DND-41 (cell line): Measurements from ENCODE around the gene TOGARAM2.

ENCODE experiments used
- ATAC-seq: fragments of 200-7000 bp; cut with Tn5 transposase; 3 replicates; pipeline ENCODE4 v1.9.1; 2021; ENCODE audit warnings: low read depth; ENCODE audit not compliant: insufficient read depth
- DNase-seq: peaks from one replicate; pipeline ENCODE4 v3.0.0-alpha.2; 2020
- H2AFZ ChIP-seq: 2 replicates; pipeline ENCODE4 v1.6.0; 2012; ENCODE audit warnings: low read depth, low read length
- H3K27ac ChIP-seq: 2 replicates; pipeline ENCODE4 v1.5.1; 2012; ENCODE audit warnings: low read length, inconsistent platforms
- H3K27me3 ChIP-seq: fragments of 200-600 bp; sonication (generic); 2 replicates; pipeline ENCODE4 v1.6.0; 2012; ENCODE audit warnings: low read length, mild to moderate bottlenecking, inconsistent platforms; ENCODE audit not compliant: insufficient read depth, poor library complexity
- H3K36me3 ChIP-seq: 2 replicates; pipeline ENCODE4 v1.5.1; 2012; ENCODE audit warnings: low read length, inconsistent platforms; ENCODE audit not compliant: insufficient read depth
- H3K4me1 ChIP-seq: 2 replicates; pipeline ENCODE4 v1.5.1; 2012; ENCODE audit warnings: mild to moderate bottlenecking, low read length; ENCODE audit not compliant: insufficient read depth
- H3K4me2 ChIP-seq: 2 replicates; pipeline ENCODE4 v1.6.0; 2012; ENCODE audit warnings: mild to moderate bottlenecking, moderate library complexity, low read length, inconsistent platforms; ENCODE audit not compliant: insufficient read depth
- H3K4me3 ChIP-seq, 2 experiments: fragments of 200-600 bp in 1 of 2; shearing (Covaris generic) in 1 of 2; 2 replicates each; pipeline ENCODE4 v1.5.1; 2012 to 2016; ENCODE audit warnings: inconsistent platforms in 2 of 2, low read length in 2 of 2, mild to moderate bottlenecking in 2 of 2, low read depth in 1 of 2, moderate library complexity in 1 of 2
- H3K79me2 ChIP-seq: 2 replicates; pipeline ENCODE4 v1.6.0; 2012; ENCODE audit warnings: low read length, inconsistent platforms; ENCODE audit not compliant: insufficient read depth
- H3K9ac ChIP-seq: 2 replicates; pipeline ENCODE4 v1.6.0; 2012; ENCODE audit warnings: low read depth, mild to moderate bottlenecking, inconsistent platforms, low read length, moderate library complexity
- H3K9me3 ChIP-seq: 2 replicates; pipeline ENCODE4 v1.5.1; 2012; ENCODE audit warnings: low read length, moderate library complexity, mild to moderate bottlenecking, inconsistent platforms; ENCODE audit not compliant: insufficient read depth, severe bottlenecking
- H4K20me1 ChIP-seq: 2 replicates; pipeline ENCODE4 v1.6.0; 2012; ENCODE audit warnings: low read length; ENCODE audit not compliant: insufficient read depth
- CTCF ChIP-seq: IDR thresholded peaks from 2 replicates; pipeline ENCODE4 v1.5.1; 2012; ENCODE audit warnings: borderline replicate concordance, low read length, moderate library complexity, mild to moderate bottlenecking; ENCODE audit not compliant: poor library complexity, severe bottlenecking; ENCODE audit errors: extremely low read depth
- EZH2 ChIP-seq: IDR thresholded peaks from 3 replicates; pipeline ENCODE4 v1.6.1; 2012; ENCODE audit warnings: borderline replicate concordance, low read depth, mild to moderate bottlenecking, moderate library complexity, low read length, inconsistent platforms; ENCODE audit not compliant: severe bottlenecking

TOGARAM2 gene

GRCh38 chr2:28944535-28945248 lies 36.4 kb upstream of the TOGARAM2 start:
- H2AFZ ChIP-seq, result no peak overlapping the region
- H3K4me1 ChIP-seq, result no peaks in the 10 kb centered on the region
- peaks cover 83% of the 10 kb centered on the region for H3K36me3 ChIP-seq
- no peak overlapping the region for H3K9ac ChIP-seq
- H3K4me2 ChIP-seq, result no peak overlapping the region
- H3K4me3 ChIP-seq, result no peak overlapping the region
- H3K9me3 ChIP-seq, result no peaks in the 10 kb centered on the region
- no peaks in the 10 kb centered on the region for H3K79me2 ChIP-seq
- DNase-seq, result no peak
- no peak for TF ChIP-seq CTCF
- H4K20me1 ChIP-seq, result peaks cover 4% of the 10 kb centered on the region; the same call in 1 of the 2 replicates
- no peak for ATAC-seq
- H3K27me3 ChIP-seq, result no peaks in the 10 kb centered on the region
- no peak overlapping the region for H3K27ac ChIP-seq

- H3K4me2 ChIP-seq, result no peak overlapping the region
- DNase-seq (no peak), ATAC-seq (no peak)
- no peak overlapping the region for H3K9ac ChIP-seq
- H4K20me1 ChIP-seq, result peaks cover 14% of the 10 kb centered on the region; the same call in 1 of the 2 replicates
- no peaks in the 10 kb centered on the region for H3K27me3 ChIP-seq
- H3K4me3 ChIP-seq, result no peak overlapping the region
- no peaks in the 10 kb centered on the region for H3K79me2 ChIP-seq
- TF ChIP-seq EZH2 (no peak), CTCF (no peak)
- no peaks in the 10 kb centered on the region for H3K4me1 ChIP-seq
- no peak overlapping the region for H2AFZ ChIP-seq
- no peak overlapping the region for H3K27ac ChIP-seq
- H3K9me3 ChIP-seq, result no peaks in the 10 kb centered on the region
- peaks cover 58% of the 10 kb centered on the region for H3K36me3 ChIP-seq
These were observed 32.9 kb upstream of the TOGARAM2 start for GRCh38 chr2:28948160-28948559.

GRCh38 chr2:28949190-28949589 lies 31.9 kb upstream of the TOGARAM2 start:
- Histone ChIP-seq H3K9me3 (no peaks in the 10 kb centered on the region), H3K79me2 (no peaks in the 10 kb centered on the region), H3K4me3 (no peak overlapping the region), H3K27ac (no peak overlapping the region), H4K20me1 (peaks cover 14% of the 10 kb centered on the region; the same call in 1 of the 2 replicates), H3K9ac (no peak overlapping the region), H3K4me2 (no peak overlapping the region), H2AFZ (no peak overlapping the region), H3K36me3 (peaks cover 48% of the 10 kb centered on the region), H3K27me3 (no peaks in the 10 kb centered on the region), H3K4me1 (no peaks in the 10 kb centered on the region)
- no peak for DNase-seq
- no peak; the same call in 2 of the 3 replicates for ATAC-seq
- TF ChIP-seq EZH2, result no peak
- TF ChIP-seq CTCF, result no peak
